GM19099 (cell line): ENCODE data around the gene EDARADD.

Experiments
- POLR2A ChIP-seq: IDR thresholded peaks from 3 replicates; pipeline ENCODE4 v1.6.1; 2011; ENCODE audit warnings: low read depth; ENCODE audit not compliant: insufficient read length; ENCODE audit errors: extremely low read depth

EDARADD gene

DNA sequence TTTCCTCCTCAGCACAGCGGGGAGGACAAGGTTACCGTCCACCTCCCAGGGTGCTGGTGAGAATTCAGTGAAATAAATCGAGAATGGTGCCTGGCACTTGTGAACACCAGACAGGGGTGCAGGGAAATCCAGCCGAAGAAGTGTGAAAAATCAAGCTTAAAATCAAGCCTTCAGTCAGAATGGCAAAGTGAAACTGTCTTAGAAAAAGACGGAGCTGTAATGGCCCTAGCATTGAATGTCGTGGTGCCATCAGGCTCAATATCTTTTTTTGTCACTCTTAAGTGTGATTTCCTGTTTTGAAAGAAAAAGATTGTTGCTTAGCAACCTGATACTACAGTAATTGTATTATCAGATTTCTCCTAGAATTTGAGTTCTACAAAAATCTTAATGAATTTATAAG is 22.1 kb downstream of the EDARADD start:
- no peak for TF ChIP-seq POLR2A

DNA sequence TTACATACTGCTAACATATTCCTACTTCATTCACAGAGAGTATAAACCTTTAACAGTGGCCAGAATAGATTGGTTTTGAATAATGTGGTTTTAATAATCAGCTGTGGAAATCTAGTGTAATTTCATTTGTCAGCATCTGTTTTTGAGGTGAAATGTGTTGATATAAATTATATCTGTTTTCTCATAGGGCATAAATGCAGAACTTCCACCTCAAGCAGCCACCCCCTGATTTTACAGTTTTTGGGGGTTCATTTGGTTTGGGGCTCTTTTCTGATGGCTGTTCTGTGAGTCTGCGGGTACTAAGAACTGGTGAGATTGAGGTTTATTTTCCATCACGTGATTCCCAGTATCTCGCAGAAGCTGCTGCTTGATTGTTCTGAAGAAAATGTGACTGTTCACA is 23.2 kb downstream of the EDARADD start:
- no peak for TF ChIP-seq POLR2A

DNA sequence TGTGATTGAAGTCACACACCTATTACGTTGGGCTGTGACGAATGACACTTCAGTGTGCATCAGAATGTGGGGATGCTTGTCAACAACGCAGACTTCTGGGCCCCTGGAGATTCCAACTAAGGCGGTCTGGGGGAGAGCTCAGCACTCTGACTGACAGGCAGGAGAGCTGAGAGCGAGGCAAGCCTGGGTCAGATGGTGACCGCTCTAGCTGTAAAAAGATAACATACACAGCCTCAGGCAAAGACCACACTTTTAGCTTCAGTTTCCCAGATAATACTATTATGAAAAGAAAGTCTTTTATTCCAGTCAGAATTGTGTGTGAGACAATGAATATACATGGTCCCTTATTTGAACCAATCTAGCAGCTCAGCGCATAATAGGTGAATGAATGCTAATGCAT is 25.4 kb downstream of the EDARADD start:
- TF ChIP-seq POLR2A = no peak

DNA sequence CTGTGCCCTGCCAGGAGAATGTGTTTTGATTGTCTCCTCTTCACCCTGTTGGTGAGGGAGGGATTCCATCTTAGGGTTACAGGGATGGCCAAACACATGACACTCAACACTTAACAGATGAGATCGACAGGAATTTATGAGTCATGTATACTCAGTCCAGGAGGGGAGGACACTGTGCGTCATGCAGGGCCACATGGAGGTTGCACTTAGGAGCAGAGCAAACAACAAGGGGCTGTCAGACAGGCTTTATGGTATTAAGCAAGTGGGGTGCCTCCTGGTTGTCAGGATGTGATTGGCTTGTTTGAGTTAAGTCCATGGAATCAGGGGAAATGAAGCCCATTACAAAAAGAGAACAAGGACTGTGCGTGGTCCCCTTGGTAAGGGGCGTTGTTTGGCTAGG is 26.9 kb downstream of the EDARADD start:
- no peak for TF ChIP-seq POLR2A

DNA sequence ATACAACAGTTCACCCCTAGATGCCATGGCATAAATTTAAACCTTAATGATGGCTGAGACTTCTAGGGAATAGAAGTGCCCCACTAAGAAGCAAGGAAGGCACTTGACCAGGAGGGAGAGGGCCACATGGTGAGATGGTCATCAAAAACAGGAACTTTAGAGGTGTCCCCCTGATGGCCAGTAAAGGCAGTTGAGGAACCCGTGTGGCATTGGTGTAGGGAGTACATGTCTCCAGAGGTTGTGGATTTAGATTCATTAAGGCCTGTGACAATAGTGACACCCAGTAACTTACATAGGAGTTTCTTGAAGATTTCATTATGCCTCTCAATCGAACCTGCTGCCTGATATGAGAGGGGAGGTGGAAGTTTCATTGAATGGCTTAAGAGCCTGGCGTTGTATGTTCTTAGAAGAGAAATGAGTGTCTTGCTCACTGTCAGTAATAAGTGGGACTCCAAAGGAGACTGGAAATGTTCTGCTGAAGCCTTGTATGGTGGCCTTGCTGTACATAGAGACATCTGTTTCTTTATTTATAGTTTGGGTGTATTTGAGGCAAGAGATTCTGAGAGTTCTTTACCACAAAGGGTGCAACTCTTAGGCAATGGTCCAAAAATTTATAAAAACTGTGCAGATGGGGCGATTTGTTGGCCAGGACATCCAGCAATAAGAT is 27.9 kb downstream of the EDARADD start:
- no peak for TF ChIP-seq POLR2A

DNA sequence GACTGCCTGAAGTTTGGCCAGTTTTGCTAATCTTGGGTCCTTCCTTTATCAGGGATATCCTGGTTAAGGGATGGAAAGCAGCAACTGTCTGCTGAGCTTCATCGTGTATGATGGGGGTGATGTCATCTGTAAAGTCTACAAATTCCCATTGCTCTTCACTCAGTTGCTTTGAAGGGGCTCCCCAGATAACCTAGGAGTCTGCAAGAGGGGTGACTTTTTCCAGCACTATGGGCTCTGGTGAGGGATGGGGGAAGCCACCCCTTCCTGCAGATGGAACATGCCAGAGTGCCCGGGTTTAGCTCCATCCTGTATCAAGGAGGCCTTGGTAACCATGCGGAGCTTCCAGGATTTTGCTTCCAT is 28.4 kb downstream of the EDARADD start:
- no peak for TF ChIP-seq POLR2A

DNA sequence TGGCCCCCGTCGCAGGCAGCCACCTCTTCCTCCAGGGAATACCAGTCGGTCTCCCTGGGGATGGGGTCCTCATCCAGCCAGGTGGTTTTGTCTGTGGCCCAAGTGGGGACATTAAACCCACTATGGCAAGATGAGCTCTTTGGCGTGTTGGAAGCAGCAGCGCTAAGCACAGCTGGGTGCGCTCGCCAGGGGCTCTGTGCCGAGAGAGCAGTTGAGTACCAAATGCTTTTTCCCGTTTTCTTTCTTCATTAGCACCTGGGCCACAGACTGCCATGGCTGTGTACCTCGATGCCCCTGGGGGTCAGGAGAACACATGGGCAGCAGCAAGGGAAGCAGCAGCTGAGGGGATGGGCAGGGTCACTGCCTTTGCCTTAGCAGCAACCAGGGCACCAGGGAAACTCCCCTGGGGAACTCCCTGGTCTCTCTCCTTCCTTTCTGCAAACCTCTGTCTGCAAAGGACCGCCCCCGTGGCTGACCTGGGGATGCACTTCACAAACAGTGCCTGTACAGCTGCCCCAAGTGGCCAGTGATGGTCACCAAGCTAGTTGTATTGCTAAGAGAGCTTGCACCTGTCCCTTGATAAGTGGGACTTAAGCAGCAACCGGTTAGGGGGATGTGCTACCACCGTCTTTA is 31.1 kb downstream of the EDARADD start:
- no peak for TF ChIP-seq POLR2A

DNA sequence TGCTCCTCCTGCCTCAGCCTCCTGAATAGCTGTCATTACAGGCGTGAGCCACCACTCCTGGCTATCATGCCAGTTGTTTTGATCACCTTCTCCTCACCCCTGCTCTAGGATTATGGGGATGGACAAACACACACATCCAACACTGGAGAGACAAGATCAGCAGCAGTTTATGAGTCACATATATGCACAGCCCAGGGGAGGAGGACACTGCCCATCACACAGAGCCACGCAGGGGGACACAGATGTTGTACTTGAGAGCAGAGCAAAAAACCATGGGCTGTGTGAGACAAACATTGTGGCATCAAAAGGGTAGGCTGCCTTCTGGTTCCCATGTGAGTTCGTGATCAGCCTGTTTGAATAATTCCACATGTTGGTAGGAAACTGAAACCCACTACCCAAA is 32.1 kb downstream of the EDARADD start:
- TF ChIP-seq POLR2A = no peak

DNA sequence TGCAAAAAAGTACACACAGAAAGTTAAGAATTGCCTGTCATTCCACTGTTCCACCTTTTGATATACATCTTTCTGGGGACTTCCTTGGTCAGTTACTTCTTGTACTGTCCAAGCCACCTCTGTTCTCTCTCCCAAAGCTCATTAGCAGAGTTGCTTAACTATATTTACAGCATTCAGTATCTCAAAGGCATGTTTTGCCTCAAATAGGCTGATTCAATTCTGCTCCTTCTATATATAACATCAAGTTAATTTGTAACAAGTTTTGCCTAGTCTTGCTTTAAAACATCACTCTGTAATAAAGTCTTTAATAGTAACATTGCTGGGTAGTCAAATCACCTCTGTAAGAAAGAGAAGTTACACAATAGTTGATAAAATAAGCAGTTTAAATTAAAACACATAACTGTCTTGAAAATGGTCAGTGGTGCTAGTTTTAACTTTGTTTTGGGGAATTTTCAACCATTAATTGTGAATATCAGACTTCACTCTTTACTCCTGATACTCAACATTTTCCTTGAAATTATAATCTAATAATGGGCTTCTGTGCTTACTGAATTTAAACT is 35.7 kb downstream of the EDARADD start:
- TF ChIP-seq POLR2A = no peak

DNA sequence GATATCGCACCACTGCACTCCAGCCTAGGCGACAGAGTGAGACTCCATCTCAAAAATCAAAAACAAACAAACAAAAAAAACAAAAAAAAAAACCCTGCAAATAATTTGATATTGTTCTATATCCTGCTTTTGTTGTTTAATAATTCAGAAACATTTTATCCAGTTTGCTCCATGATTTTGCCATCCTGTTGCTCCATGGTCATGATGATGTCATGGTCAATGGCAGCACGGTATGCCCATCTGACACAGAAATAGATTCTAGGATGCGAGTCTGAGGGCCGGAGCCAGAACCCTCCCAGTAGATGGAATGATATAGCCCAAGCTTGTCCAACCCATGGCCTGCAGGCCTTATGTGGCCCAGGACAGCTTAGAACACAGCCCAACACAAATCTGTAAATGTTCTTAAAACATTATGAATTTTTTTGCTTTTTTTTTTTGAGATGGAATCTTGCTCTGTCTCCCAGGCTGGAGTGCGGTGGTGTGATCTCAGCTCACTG is 39.8 kb downstream of the EDARADD start:
- TF ChIP-seq POLR2A = no peak

DNA sequence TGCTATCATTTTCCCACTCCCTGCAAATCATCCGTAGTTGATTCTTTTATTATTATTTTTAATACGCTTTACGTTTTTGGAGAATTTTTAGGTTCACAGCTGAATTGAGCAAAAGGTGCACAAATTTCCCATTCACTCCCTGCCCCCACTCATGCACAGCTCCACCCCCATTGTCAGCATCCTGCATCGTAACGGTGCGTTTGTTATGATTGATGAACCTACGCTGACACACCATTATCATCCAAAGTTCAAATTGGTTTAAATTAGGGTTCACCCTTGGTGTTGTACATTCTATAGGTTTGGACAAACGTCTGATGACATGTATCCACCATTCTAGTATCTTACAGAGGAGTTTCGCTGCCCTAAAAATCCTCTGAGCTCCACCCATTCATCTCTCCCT is 44.5 kb downstream of the EDARADD start:
- no peak for TF ChIP-seq POLR2A

DNA sequence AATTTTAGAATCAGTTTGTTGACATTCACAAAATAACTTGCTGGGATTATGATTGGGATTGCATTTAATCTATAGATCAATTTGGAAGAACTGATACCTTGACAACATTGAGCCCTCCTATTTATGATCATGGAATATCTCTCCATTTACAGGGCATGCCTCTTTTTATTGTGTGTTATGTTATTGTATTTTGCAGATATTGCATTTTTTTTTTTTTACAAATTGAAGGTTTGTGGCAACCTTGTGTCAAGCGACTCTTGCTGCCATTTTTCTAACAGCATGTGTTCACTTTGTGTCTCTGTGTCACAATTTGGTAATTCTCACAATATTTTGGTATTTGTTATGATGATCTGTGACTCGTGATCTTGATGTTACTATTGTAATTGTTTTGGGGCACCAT is 46.3 kb downstream of the EDARADD start:
- TF ChIP-seq POLR2A = no peak

DNA sequence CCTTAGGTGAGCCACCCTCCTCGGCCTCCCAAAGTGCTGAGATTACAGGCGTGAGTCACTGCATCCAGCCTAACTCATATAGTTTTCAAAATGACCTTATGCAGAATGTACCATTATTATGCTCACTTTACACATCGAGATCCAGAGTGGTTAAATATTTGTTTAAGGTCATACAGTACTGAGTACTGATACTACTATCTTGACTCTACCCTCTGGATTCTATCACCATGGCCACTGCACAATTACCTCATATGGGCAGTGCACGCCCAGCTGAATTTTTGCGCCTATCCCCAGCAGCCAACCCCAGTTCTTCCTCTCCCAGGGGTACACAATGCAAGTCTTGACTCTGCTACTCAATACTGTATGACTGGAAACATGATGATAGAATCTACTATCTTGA is 56.7 kb downstream of the EDARADD start:
- no peak for TF ChIP-seq POLR2A

DNA sequence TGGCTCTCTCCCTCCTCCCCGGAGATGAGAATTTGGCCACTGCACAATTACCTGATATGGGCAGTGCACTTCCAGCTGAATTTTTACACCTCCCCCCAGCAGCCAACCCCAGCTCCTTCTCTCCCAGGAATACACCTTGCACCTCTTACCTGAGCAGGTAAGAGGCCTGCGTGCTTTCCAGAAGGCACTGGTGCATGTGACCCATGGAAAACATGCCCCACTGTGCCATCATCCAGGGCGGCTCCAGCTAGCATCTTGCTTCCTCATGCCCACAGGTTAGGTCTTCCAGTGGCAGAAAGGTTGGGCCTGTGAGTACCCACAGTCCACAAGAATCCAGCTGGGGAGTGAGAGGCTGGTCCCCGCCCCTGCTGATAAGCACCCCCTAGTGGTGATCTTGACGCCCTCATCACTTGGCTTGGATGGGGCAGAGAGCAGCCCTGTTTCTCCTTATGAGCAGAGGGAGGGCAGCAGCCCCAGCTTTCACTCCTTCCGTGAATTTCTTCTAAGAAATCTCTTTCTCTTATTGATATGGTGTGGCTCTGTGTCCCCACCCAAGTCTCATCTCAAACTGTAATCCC is 57.8 kb downstream of the EDARADD start:
- no peak for TF ChIP-seq POLR2A

DNA sequence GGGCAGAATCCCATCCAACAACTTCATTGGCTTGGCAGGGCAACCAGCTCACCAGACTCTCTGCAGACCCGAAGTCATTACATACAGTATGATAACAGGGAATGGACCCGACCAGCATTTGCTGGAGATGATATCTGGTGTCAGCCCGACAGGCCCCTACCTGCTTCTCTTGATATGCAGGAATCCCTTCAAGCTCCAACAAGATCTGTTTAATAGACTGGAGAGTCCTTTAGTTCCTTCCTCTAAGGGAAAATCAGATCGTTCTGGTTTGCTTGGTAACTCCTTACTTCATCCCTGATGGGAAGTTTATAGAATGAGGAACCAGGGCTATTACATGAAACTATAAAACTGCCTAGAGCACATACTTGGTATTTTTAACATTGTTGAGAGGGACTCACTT is 61.2 kb downstream of the EDARADD start:
- TF ChIP-seq POLR2A = no peak

DNA sequence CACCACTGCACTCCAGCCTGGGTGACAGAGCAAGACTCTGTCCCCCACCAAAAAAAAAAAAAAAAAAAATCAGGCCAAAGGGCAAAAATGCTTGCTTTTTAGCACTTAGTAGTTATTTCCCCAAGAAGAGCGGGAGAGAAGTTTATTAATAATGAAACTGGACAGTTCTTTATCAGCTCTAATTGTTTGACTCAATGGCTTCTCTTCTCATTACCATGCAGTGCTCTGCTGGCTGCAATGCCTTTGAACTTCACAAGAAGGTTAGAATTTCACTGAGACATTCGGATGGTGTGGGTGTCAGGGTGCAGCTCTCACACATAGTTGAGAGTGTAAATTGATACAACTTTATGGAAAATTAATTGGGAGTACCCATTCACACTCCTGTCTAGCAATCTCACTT is 63.7 kb downstream of the EDARADD start:
- TF ChIP-seq POLR2A = no peak
